H9 (cell line): ENCODE results near the gene PRRG3. TPM values are rescaled to one million over a fixed set of nuclear protein-coding genes. Genes with fewer than 3 reads are reported as not detected.

ENCODE experiments used
- DNase-seq: peaks from one replicate; pipeline ENCODE4 v3.0.0-alpha.2; 2017
- H2AFZ ChIP-seq: one replicate; pipeline ENCODE4 v1.6.1; 2013; ENCODE audit warnings: mild to moderate bottlenecking, low read length, control low read depth, moderate library complexity
- H2AK5ac ChIP-seq: 2 replicates; pipeline ENCODE4 v1.6.1; 2013; ENCODE audit warnings: low read length, control low read depth, mixed read lengths; ENCODE audit not compliant: insufficient read length
- H2BK120ac ChIP-seq: one replicate; pipeline ENCODE4 v1.6.1; 2013; ENCODE audit warnings: low read depth, mild to moderate bottlenecking, low read length, control low read depth, inconsistent platforms; ENCODE audit not compliant: poor library complexity, severe bottlenecking
- H2BK12ac ChIP-seq: 2 replicates; pipeline ENCODE4 v1.6.1; 2013; ENCODE audit warnings: low read length, control low read depth, mixed read lengths, low read depth; ENCODE audit not compliant: insufficient read length
- H2BK15ac ChIP-seq: 2 replicates; pipeline ENCODE4 v1.6.1; 2013; ENCODE audit warnings: low read depth, low read length, control low read depth
- H2BK20ac ChIP-seq: one replicate; pipeline ENCODE4 v1.6.1; 2013; ENCODE audit warnings: low read depth, mild to moderate bottlenecking, low read length, control low read depth, inconsistent platforms; ENCODE audit not compliant: poor library complexity, severe bottlenecking
- H2BK5ac ChIP-seq: 2 replicates; pipeline ENCODE4 v1.6.1; 2013; ENCODE audit warnings: low read length, control low read depth, mixed read lengths; ENCODE audit not compliant: insufficient read length
- H3K14ac ChIP-seq: 2 replicates; pipeline ENCODE4 v1.6.1; 2013; ENCODE audit warnings: low read length, control low read depth; ENCODE audit not compliant: insufficient read depth
- H3K18ac ChIP-seq: 2 replicates; pipeline ENCODE4 v1.6.1; 2013; ENCODE audit warnings: low read depth, mild to moderate bottlenecking, mixed read lengths, low read length, control low read depth; ENCODE audit not compliant: insufficient read length
- H3K23ac ChIP-seq: 2 replicates; pipeline ENCODE4 v1.6.1; 2013; ENCODE audit warnings: low read length, control low read depth, mixed read lengths, low read depth; ENCODE audit not compliant: insufficient read length
- H3K23me2 ChIP-seq: 2 replicates; pipeline ENCODE4 v1.6.1; 2013; ENCODE audit warnings: low read depth, mild to moderate bottlenecking, mixed read lengths, low read length, control low read depth; ENCODE audit not compliant: insufficient read length, poor library complexity, severe bottlenecking
- H3K27ac ChIP-seq: 2 replicates; pipeline ENCODE4 v1.5.1; 2013; ENCODE audit warnings: low read length, control low read depth, mixed read lengths, low read depth; ENCODE audit not compliant: insufficient read length
- H3K27me3 ChIP-seq: 2 replicates; pipeline ENCODE4 v1.6.1; 2013; ENCODE audit warnings: low read length, control low read depth, inconsistent platforms; ENCODE audit not compliant: insufficient read depth
- H3K4ac ChIP-seq: 2 replicates; pipeline ENCODE4 v1.6.1; 2013; ENCODE audit warnings: low read depth, mild to moderate bottlenecking, control low read depth, inconsistent platforms, low read length, moderate library complexity
- H3K4me1 ChIP-seq: 2 replicates; pipeline ENCODE4 v1.6.1; 2013; ENCODE audit warnings: low read length, control low read depth, inconsistent platforms; ENCODE audit not compliant: insufficient read depth
- H3K4me2 ChIP-seq: 2 replicates; pipeline ENCODE4 v1.6.1; 2013; ENCODE audit warnings: low read length, control low read depth, mixed read lengths; ENCODE audit not compliant: insufficient read length, insufficient read depth
- H3K56ac ChIP-seq: 2 replicates; pipeline ENCODE4 v1.6.1; 2013; ENCODE audit warnings: low read depth, mild to moderate bottlenecking, mixed read lengths, low read length, control low read depth; ENCODE audit not compliant: insufficient read length
- H3K79me1 ChIP-seq: 2 replicates; pipeline ENCODE4 v1.6.1; 2013; ENCODE audit warnings: low read depth, mild to moderate bottlenecking, moderate library complexity, low read length, control low read depth, inconsistent platforms; ENCODE audit not compliant: insufficient read depth, poor library complexity, severe bottlenecking
- H3K79me2 ChIP-seq: 2 replicates; pipeline ENCODE4 v1.6.1; 2013; ENCODE audit warnings: low read length, control low read depth, inconsistent platforms; ENCODE audit not compliant: insufficient read depth
- H3K9ac ChIP-seq: 2 replicates; pipeline ENCODE4 v1.6.1; 2013; ENCODE audit warnings: low read length, control low read depth, mixed read lengths; ENCODE audit not compliant: insufficient read length; ENCODE audit errors: extremely low read depth
- H3K9me3 ChIP-seq: one replicate; pipeline ENCODE4 v1.6.1; 2013; ENCODE audit warnings: low read depth, low read length, inconsistent platforms; ENCODE audit not compliant: control insufficient read depth
- H3T11ph ChIP-seq: one replicate; pipeline ENCODE4 v1.6.1; 2013; ENCODE audit warnings: mild to moderate bottlenecking, low read length, control low read depth, inconsistent platforms
- H4K20me1 ChIP-seq: one replicate; pipeline ENCODE4 v1.6.1; 2013; ENCODE audit not compliant: control insufficient read depth, insufficient read length, insufficient read depth
- H4K5ac ChIP-seq: 2 replicates; pipeline ENCODE4 v1.6.1; 2013; ENCODE audit warnings: low read depth, mild to moderate bottlenecking, mixed read lengths, low read length, control low read depth; ENCODE audit not compliant: insufficient read length
- H4K8ac ChIP-seq: replicated peaks from 2 replicates; pipeline ENCODE4 v1.6.1; 2013; ENCODE audit warnings: low read length, control low read depth, mixed read lengths, low read depth; ENCODE audit not compliant: insufficient read length
- H4K91ac ChIP-seq: 2 replicates; pipeline ENCODE4 v1.6.1; 2013; ENCODE audit warnings: low read depth, mild to moderate bottlenecking, moderate library complexity, mixed read lengths, low read length, control low read depth; ENCODE audit not compliant: insufficient read length
- H3K27ac Mint-ChIP-seq, 3 experiments: 2 replicates in 2 of 3; 3 replicates in 1 of 3; pipeline ENCODE4 v1.8.0; 2020 to 2021; ENCODE audit warnings: mixed read lengths in 3 of 3, mild to moderate bottlenecking in 1 of 3, moderate library complexity in 1 of 3
- H3K27me3 Mint-ChIP-seq: 2 replicates; pipeline ENCODE4 v1.8.0; 2021; ENCODE audit warnings: low read depth, mild to moderate bottlenecking, moderate library complexity, mixed read lengths
- H3K36me3 Mint-ChIP-seq, 3 experiments: 2 replicates in 2 of 3; 3 replicates in 1 of 3; pipeline ENCODE4 v1.8.0; 2020 to 2021; ENCODE audit warnings: low read depth in 3 of 3, mixed read lengths in 3 of 3; ENCODE audit not compliant: insufficient read depth in 1 of 3
- H3K4me1 Mint-ChIP-seq, 2 experiments: 2 replicates each; pipeline ENCODE4 v1.8.0; 2020; ENCODE audit warnings: mixed read lengths in 2 of 2
- H3K4me3 Mint-ChIP-seq, 2 experiments: 2 replicates in 1 of 2; 3 replicates in 1 of 2; pipeline ENCODE4 v1.8.0; 2020 to 2021; ENCODE audit warnings: mild to moderate bottlenecking in 2 of 2, mixed read lengths in 2 of 2, moderate library complexity in 1 of 2
- H3K9me3 Mint-ChIP-seq, 2 experiments: 2 replicates in 1 of 2; 3 replicates in 1 of 2; pipeline ENCODE4 v1.8.0; 2020; ENCODE audit warnings: mild to moderate bottlenecking in 2 of 2, mixed read lengths in 2 of 2, moderate library complexity in 1 of 2
- WGBS: extraction: QIAGEN DNeasy Blood & Tissue Kit; methylation state at CpG from one replicate; pipeline ENCODE4 v1.1.7; 2013; ENCODE audit warnings: missing lambda C conversion rate, low lambda C conversion rate, mixed read lengths; ENCODE audit not compliant: insufficient read length; ENCODE audit errors: extremely low coverage; 5-methylcytosine and 5-hydroxymethylcytosine counted together
- total RNA-seq: library from RNA; stranded (reverse); gene quantifications from 2 replicates; pipeline ENCODE4 v1.2.1, GENCODE V29; 2021
- TF ChIP-seq, protein P1 (sequence below): fragments of 200-600 bp; sonication (generic); conservative IDR thresholded peaks from 3 replicates; pipeline ENCODE4 v1.8.0; 2021; ENCODE audit warnings: antibody characterized with exemption, mild to moderate bottlenecking

PRRG3 gene
- total RNA-seq, 1 experiment from 2014 or later = 4.9 TPM

- H3K4ac ChIP-seq = no peak overlapping the region
- no peak overlapping the region for H3K18ac ChIP-seq
Observed at GRCh38 chrX:151679798-151680402, 15.4 kb upstream of the PRRG3 start.

More at GRCh38 chrX:151679798-151680402, 15.4 kb upstream of the PRRG3 start:
- Histone ChIP-seq H4K91ac (no peak overlapping the region), H3K56ac (no peak overlapping the region), H4K5ac (no peak overlapping the region), H3K9ac (no peak overlapping the region), H2BK15ac (no peak overlapping the region), H4K20me1 (no peaks in the 10 kb centered on the region), H3K27me3 (no peaks in the 10 kb centered on the region), H3K79me1 (no peaks in the 10 kb centered on the region), H3K4me1 (no peaks in the 10 kb centered on the region), H3K23ac (no peak overlapping the region), H2AK5ac (no peak overlapping the region), H2BK5ac (no peak overlapping the region), H2BK12ac (no peak overlapping the region), H3K79me2 (no peaks in the 10 kb centered on the region), H3K23me2 (no peaks in the 10 kb centered on the region), H4K8ac (no peak overlapping the region), H3K27ac (no peak overlapping the region), H2BK120ac (no peak overlapping the region), H2AFZ (no peak overlapping the region), H3K9me3 (peaks cover 41% of the 10 kb centered on the region), H2BK20ac (no peak overlapping the region), H3T11ph (no peak overlapping the region), H3K14ac (no peak overlapping the region), H3K4me2 (no peak overlapping the region)
- Mint-ChIP-seq H3K27me3 (peaks cover 13% of the 10 kb centered on the region), H3K27ac (no peak overlapping the region; a peak in 1 of 7 replicates), H3K9me3 (peaks cover 76 to 77% of the 10 kb centered on the region in 2 experiments), H3K4me3 (no peak overlapping the region), H3K4me1 (peaks cover 3 to 4% of the 10 kb centered on the region in 2 experiments; a peak in 1 of 4 replicates), H3K36me3 (peaks cover 0 to 6% (median 0%) of the 10 kb centered on the region in 3 experiments; a peak in 2 of 7 replicates)
- no CpG with 5 or more reads among the region's 5 CpGs for WGBS
- TF ChIP-seq, protein P1, sequence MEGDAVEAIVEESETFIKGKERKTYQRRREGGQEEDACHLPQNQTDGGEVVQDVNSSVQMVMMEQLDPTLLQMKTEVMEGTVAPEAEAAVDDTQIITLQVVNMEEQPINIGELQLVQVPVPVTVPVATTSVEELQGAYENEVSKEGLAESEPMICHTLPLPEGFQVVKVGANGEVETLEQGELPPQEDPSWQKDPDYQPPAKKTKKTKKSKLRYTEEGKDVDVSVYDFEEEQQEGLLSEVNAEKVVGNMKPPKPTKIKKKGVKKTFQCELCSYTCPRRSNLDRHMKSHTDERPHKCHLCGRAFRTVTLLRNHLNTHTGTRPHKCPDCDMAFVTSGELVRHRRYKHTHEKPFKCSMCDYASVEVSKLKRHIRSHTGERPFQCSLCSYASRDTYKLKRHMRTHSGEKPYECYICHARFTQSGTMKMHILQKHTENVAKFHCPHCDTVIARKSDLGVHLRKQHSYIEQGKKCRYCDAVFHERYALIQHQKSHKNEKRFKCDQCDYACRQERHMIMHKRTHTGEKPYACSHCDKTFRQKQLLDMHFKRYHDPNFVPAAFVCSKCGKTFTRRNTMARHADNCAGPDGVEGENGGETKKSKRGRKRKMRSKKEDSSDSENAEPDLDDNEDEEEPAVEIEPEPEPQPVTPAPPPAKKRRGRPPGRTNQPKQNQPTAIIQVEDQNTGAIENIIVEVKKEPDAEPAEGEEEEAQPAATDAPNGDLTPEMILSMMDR = no peak
- DNase-seq = no peak
